Activated T-cell treated with anti-CD3 and anti-CD28 coated beads, Interleukin-2, amount 50 U/mL, for 1 hour (primary cell): Measurements from ENCODE around the gene PUSL1.
A peak's percentile ranks its signal among the peaks of the same experiment; 100 is the strongest.

Experiments
- DNase-seq: peaks from one replicate; pipeline ENCODE4 v3.0.0-alpha.2; 2020

Gene PUSL1

GRCh38 chr1:1342061-1342562, 33.7 kb downstream of the PUSL1 start:
- DNase-seq, result no peak

DNA sequence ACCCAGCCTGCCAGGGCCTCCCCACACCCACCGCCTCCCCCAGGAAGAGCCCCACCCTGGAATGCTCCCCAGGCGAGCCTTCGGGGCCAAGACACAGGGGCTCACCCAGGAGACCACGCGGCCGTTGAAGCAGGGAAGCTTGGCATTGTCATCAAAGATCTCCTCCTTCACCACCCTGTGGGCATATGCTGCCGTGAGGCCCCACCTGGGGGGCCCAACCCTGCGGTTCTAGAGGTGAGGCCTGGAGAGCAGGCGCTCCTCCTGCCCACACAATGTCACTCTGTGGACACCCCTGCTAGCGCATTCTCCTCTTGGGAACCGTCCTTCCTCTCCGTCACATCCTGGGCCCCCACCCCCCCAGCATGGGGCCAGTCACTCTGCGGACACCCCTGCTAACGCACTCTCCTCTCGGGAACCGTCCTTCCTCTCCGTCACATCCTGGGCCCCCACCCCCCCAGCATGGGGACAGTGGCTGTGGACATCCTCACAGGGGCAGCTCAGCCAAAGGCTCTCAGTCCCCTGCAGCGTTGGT, 34.3 kb downstream of the PUSL1 start:
- DNase-seq, result no peak

GRCh38 chr1:1343811-1344421, 35.5 kb downstream of the PUSL1 start:
- DNase-seq, result no peak

DNA sequence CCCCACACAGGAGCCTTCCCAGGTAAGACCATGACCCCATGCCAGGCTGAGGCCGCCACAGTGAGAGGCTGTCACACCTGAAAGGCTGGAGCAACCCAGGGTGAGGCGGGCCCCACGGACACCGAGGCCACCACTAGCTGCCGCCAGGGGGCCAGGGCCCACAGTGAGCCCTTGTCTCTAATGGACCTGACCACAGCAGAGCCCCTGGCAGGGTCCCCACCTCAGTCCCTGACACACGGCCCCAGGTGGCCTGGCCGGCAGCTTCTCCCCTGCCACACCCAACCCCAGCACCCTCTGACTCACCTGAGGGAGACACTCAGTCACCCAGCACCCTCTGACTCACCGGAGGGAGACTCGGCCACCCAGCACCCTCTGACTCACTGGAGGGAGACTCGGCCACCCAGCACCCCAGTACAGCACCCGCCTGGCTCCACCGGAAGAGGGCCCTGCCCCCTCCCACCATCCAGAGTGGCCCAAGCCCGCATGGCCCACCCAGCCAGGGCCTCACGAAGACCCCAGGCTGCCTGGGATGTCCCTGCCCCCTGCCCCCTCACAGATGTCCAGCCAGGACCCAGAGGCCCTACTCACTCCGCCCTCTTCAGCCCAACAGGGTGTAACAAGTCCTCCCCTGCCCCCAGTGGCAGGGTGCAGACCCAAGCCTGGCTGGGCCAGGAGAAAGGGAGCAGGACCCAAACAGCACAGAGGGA, 36.4 kb downstream of the PUSL1 start:
- DNase-seq, result peak; percentile 39

DNA sequence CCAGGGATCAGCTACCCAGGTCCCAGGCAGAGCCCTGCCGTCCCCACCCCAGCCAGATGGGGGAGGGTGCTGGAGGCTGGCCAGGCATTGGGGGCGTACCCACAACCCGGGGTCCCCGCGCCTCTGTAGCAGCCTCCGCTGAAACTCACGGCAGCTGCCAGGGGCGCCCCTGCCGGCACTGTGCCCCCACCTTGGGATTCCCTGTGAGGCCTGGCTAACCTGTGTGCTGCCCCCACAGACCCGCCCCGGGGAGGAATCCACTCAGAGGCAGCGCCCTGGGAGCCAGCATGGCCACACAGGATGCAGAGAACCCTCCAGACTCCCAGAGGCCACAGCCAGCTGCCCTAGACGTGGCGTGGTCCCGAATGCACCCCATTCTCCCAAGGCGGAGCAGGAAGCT, 37.0 kb downstream of the PUSL1 start:
- DNase-seq, result no peak

GRCh38 chr1:1345860-1346500, 37.6 kb downstream of the PUSL1 start:
- DNase-seq, result no peak

- no peak for DNase-seq
Measured at GRCh38 chr1:1346501-1346890, 38.1 kb downstream of the PUSL1 start.

DNA sequence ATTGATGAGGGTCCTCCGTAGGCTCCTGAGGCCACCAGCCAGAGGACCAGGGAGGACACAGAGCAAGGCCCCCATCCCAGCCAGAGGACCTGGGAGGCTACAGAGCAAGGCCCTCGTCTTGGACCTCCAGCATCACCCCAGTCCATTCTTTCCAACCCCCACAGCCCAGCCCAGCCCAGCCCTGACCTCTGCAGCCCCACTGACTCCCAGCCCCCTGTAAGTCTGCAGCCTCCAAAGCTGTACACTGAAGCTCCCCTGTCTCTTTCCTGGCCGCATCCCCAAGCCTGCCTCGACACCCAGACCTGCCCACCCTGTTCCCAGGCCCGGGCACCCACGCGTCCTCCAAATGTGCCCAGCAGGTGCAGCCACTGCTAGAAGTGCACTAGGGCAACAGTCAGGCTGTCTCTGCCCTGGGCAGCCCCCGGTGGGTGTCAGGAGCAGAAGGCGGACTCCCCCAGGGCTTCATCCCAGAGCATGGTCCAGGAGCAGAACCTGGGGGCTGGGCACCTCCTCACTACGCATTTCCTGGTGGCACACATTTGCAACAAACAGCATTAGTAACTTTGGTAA, 38.7 kb downstream of the PUSL1 start:
- DNase-seq, result no peak

DNA sequence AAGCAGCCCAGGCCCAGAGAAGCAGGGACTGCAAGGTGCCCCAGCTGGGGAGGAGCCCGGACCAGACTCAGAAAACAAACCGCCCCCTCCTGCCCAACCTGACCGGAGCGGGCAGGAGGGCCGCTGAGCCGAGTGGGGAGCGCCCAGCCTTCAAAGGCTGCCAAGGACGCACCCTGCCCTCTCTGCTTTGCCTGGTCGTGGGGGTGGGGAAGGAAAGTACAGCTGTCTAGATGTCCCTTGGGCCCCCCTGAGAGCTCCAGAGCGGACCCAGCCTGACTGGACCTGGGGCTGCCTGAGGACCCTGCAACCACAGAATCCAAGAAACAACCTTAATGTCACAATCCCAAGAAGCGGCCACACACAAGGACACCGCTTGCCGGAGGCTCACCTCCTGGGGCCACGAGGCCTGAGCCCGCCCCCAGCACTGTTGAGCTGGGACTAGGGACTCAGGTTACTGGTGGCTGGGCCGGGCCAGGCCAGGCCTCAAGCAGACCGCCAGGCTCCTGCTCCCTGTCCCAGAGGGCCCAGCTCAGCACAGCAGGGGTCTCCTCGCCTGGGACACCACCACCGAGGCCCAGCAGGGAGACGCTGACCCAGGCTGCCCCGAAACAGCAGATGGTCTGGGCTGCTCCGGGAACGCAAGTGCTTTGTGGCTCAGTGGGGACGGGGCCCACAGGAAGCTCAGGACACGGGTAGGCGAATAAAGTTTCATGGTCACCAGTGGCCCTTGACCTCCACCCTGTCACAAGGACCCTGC, 39.4 kb downstream of the PUSL1 start:
- DNase-seq, result no peak

GRCh38 chr1:1348420-1349255, 40.2 kb downstream of the PUSL1 start:
- no peak for DNase-seq

DNA sequence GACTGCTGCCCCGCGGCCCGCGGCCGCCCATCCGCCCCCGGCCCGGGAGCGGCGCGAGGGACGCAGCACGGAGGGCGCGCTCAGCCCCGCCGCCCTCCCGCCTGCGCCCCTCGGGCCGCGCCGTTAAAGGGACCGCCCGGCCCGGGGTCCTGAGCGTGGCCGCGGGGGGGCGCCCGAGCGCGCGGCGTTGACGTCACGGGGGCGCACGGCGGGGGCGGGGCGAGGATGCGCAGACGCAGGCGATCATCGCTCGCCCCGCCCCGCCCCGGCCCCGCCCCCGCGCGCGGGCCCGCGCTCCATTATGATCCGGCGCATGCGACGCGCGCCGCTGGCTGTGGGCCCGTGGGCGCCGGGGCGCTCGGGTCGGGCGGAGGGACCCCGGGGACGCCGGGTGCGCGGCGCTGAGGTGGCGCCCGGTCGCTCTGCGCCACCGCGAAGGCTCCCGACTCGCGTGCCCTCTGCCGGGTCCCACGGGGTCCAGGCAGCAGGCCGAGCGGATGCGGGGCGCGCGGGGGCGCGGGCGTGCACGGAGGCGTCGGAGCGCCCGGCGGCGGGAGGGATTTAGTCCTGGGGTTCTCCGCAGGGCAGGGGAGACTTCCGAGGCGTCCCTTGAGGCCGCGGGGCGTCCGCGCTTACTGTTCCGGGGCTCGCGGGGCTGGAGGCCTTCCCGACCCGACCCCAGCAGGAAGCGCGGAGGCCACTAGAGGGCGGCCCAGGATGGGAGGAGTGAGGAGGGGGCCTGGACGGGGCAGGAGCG, 41.0 kb downstream of the PUSL1 start, which contains the start of gene DVL1:
Gene DVL1 (minus strand): TSS at position 163 of the 757 bp plus-strand sequence. CDS start 353 bp downstream, outside the sequence.
- DNase-seq, result peak; percentile 78

DNA sequence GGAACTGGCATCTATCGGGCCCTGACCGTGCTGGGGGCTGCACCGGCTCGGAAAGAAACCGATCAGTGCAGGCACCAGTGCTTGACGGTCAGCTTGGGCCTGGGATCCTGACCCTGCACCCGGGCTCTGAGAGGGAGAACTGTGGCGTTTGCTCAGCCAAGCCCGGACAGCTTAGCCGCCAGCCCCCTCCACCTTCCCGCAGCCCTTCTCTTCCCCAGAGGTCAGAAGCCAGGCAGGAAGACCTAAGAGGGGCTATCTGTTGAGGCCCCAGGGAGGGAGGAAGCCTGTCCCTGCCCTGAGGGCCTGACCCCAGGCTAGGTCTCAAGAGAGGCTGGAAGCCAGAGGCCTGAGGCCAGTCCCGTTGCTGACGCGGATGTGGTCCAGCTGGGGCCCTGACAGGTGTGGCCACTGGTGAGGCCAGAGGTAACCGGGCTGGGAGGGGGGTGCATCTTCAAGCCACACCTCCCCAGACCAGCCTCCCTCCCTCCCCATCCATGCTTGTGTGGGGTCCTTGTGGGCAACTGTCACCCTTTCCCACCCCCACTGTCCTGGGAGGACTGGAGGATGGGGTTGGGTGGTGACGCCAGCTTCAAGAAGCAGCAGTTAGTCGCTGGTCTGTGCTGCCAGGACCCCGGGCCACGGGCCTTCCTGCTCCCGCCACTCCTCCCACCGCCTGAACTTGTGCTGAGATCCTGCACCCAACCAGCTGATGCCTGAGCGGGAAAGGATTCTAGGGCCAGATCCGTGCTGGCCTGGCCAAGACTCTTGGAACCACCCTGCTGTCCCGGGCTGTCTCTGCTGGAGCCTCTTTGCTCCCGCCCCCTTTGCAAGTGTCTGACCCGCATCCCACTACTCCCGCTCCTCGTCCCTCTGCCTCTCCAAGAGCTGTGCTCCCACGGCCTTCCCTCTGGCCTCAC, 43.4 kb downstream of the PUSL1 start:
- no peak for DNase-seq

DNA sequence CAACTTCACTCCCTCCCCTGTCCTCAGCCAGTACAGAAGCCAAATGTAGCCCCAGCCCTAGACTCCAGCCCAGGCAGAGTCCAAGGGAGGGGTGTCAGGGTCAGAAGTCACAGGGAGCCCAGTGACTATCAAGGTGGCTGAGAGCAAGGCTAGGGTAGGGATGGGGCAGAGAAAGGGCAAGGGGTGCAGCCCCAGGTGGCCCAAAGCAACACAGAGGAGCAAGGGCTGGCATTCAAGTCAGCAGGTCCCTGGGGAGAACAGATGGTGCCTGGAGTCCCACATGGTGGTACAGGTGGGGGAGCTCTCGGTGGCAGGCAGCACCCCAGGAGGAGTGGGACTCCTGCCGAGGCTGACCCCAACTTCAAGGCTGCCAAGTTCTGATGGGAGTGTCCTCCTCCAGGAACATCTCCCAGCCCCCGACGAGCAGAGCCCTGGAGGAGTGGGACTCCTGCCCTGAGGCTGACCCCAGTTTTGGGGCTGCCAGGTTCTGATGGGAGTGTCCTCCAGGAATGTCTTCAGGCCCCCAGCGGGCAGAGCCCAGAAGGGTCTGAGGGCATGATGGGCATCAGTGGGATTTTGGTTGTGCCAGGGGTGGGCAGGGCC, 44.5 kb downstream of the PUSL1 start:
- no peak for DNase-seq

DNA sequence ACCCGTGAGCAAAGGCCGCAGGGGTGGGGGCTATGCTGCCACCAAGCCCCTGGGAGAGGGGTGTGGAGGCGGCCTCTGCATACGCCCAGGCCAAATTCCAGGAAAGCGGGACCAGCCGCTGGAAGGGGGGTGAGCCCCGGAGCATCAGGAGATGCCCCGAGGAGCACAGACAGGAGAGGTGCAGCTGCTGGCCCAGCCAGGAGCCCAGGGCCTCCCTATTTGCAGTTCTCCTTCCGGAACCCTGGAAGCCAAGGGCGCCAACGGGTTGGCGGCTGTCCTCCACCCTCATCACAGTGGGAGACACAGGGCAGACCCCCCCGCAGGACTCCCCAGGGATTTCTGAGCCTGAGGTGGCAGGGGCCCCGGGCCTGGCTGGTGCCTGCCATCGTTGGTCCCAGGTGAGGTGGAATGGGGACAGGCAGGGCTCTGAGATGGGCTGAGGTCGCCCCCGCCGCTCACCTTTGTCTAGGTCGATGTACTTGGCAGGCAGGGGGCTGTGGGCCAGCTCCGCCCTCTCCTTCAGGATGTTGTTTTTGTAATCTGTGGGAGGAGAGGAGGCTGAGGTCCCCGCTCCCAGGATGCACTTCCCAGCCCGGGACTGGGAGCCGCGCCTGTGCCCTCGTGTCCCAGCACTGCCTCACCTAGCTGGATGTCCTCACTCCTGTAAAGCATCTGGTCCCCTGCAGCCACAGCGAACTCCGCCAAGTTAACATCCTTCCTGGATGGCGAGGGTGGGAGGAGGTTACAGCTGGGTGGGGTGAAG, 45.2 kb downstream of the PUSL1 start:
- DNase-seq, result no peak

- DNase-seq, result peak; percentile 57
Measured at GRCh38 chr1:1354271-1355247, 46.2 kb downstream of the PUSL1 start.

DNA sequence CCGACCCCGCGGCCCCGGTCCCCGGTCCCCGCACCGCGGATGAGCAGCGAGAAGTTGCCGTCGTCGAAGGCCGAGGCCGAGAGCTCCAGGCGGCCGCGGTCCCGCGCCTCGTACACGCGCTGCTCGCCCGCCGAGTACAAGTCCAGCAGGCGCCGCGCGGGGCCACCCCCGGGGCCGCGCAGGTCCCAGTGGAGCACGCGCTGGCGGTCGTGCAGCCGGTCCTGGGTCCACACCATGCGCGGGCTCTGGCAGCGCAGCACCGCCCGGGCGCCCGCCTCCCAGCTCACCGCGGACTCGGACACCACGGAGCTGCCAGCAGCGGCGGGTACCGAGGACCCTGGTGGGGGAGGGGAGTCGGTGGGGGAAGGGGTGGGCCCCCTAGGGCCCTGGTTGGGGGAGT, 47.0 kb downstream of the PUSL1 start:
- no peak for DNase-seq

DNA sequence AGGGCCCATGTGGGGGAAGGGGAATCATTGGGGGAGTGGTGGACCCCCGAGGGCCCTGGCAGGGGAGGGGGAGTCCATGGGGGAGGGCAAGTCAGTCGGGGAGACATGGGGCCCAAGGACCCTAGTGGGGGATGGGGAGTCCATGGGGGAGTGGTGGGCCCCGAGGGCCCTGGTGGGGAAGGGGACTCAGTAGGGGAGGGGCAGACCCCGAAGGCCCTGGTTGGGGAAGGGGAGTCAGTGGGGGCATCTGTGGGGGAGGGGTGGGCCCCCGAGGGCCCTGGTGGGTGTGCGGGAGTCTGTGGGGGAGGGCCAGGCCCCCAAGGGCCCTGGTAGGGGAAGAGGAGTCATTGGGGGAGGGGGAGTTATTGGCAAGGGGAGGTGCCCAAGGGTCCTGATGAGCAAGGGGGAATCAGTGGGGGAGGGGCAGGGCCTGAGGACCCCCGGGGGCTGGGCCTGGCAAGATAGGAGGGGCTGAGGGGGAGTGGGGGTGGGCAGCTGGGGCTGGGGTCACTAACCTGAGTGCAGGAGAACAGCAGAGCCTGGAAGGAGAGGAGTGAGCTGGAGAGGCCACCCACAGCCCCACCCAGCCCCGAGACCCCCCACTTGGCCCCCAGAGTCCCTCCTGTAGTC, 47.9 kb downstream of the PUSL1 start:
- DNase-seq, result no peak
